Activated CD8-positive, alpha-beta memory T cell treated with anti-CD3 and anti-CD28 coated beads, Interleukin-2, amount 10 ng/mL, durations not matched to agents 7 days and 5 days (primary cell): ENCODE results near the gene DGKH. TPM values are rescaled to one million over a fixed set of nuclear protein-coding genes. Genes with fewer than 3 reads are reported as not detected.
"Not testable (repeated sequence)": the region's sequence is repeated elsewhere in the genome, so short reads cannot be mapped to it uniquely, and the experiment has no call there.

Experiments used
- ATAC-seq: fragments of 150-1000 bp; cut with Tn5 transposase; one replicate; pipeline ENCODE4 v1.10.0; 2021; ENCODE audit warnings: moderate library complexity
- CTCF ChIA-PET: fragments of 350-600 bp; sonication (Branson Sonifier 250); formaldehyde crosslinking; loops from one replicate; lab custom pipeline; 2021; ENCODE audit warnings: antibody characterized with exemption; lab: Charles Lee
- DNase-seq: peaks from one replicate; pipeline ENCODE4 v3.0.0-alpha.2; 2020
- H3K27ac Mint-ChIP-seq: one replicate; pipeline ENCODE4 v1.8.0; 2021; ENCODE audit warnings: mild to moderate bottlenecking, mixed read lengths
- H3K27me3 Mint-ChIP-seq: one replicate; pipeline ENCODE4 v1.8.0; 2021; ENCODE audit warnings: mixed read lengths
- H3K36me3 Mint-ChIP-seq: one replicate; pipeline ENCODE4 v1.8.0; 2021; ENCODE audit warnings: mild to moderate bottlenecking, mixed read lengths
- H3K4me1 Mint-ChIP-seq: one replicate; pipeline ENCODE4 v1.8.0; 2021; ENCODE audit warnings: mixed read lengths
- H3K4me3 Mint-ChIP-seq: one replicate; pipeline ENCODE4 v1.8.0; 2021; ENCODE audit warnings: mild to moderate bottlenecking, moderate library complexity, mixed read lengths
- H3K9me3 Mint-ChIP-seq: one replicate; pipeline ENCODE4 v1.8.0; 2022; ENCODE audit warnings: low read depth, mixed read lengths
- total RNA-seq, 2 experiments: library from RNA; stranded (reverse); gene quantifications; one replicate each; pipeline ENCODE4 v1.2.3, GENCODE V29; 2021

The DGKH gene
- total RNA-seq, 2 experiments from 2014 or later: 20.0 to 24.7 TPM

GRCh38 chr13:42094516-42095040, 46.1 kb downstream of the DGKH start:
- Mint-ChIP-seq H3K4me1 (no peaks in the 10 kb centered on the region), H3K27ac (no peak overlapping the region), H3K36me3 (peaks cover 8% of the 10 kb centered on the region), H3K9me3 (no peaks in the 10 kb centered on the region), H3K27me3 (no peaks in the 10 kb centered on the region), H3K4me3 (no peak overlapping the region)
- ATAC-seq (no peak), DNase-seq (no peak)
- CTCF ChIA-PET: interaction anchor here (0.6 kb wide), 1 partner anchor 745 kb away, joined by 3 read pairs; no protein-coding TSS in a partner anchor

GRCh38 chr13:42096222-42096621, 47.8 kb downstream of the DGKH start:
- not testable (repeated sequence) for DNase-seq, H3K27ac Mint-ChIP-seq, H3K9me3 Mint-ChIP-seq, H3K4me1 Mint-ChIP-seq, H3K36me3 Mint-ChIP-seq, ATAC-seq, H3K27me3 Mint-ChIP-seq, H3K4me3 Mint-ChIP-seq
- CTCF ChIA-PET: interaction anchor here (1.0 kb wide), 1 partner anchor 9 kb away, joined by 4 read pairs; no protein-coding TSS in a partner anchor

- ATAC-seq (no peak), DNase-seq (no peak)
- Mint-ChIP-seq H3K27me3 (no peaks in the 10 kb centered on the region), H3K4me3 (no peak overlapping the region), H3K9me3 (no peaks in the 10 kb centered on the region), H3K4me1 (peaks cover 13% of the 10 kb centered on the region), H3K27ac (no peak overlapping the region), H3K36me3 (peaks cover 2% of the 10 kb centered on the region)
- CTCF ChIA-PET: no interaction called here
Observed at GRCh38 chr13:42099962-42100675, 51.7 kb downstream of the DGKH start.

GRCh38 chr13:42100960-42101359, 52.5 kb downstream of the DGKH start:
- Mint-ChIP-seq H3K4me3 (no peak overlapping the region), H3K27ac (no peak overlapping the region)
- CTCF ChIA-PET: no interaction called here

GRCh38 chr13:42101821-42102585, 53.6 kb downstream of the DGKH start:
- Mint-ChIP-seq H3K9me3 (no peaks in the 10 kb centered on the region), H3K4me3 (no peak overlapping the region), H3K4me1 (peaks cover 14% of the 10 kb centered on the region), H3K27me3 (no peaks in the 10 kb centered on the region), H3K27ac (peak overlapping the region; percentile 0), H3K36me3 (peaks cover 2% of the 10 kb centered on the region)
- ATAC-seq (no peak), DNase-seq (no peak)
- CTCF ChIA-PET: no interaction called here

More at GRCh38 chr13:42100960-42101359, 52.5 kb downstream of the DGKH start:
- Mint-ChIP-seq H3K36me3 (peaks cover 2% of the 10 kb centered on the region), H3K4me1 (peaks cover 13% of the 10 kb centered on the region), H3K27me3 (no peaks in the 10 kb centered on the region), H3K9me3 (no peaks in the 10 kb centered on the region)
- DNase-seq: no peak
- no peak for ATAC-seq

- Mint-ChIP-seq H3K27me3 (no peaks in the 10 kb centered on the region), H3K4me3 (no peak overlapping the region), H3K4me1 (peaks cover 15% of the 10 kb centered on the region), H3K36me3 (peaks cover 2% of the 10 kb centered on the region), H3K9me3 (no peaks in the 10 kb centered on the region), H3K27ac (no peak overlapping the region)
- ATAC-seq (no peak), DNase-seq (no peak)
- CTCF ChIA-PET: interaction anchor here (1.4 kb wide), 1 partner anchor 198 kb away, joined by 3 read pairs; no protein-coding TSS in a partner anchor
Observed at GRCh38 chr13:42102961-42103865, 54.8 kb downstream of the DGKH start.

GRCh38 chr13:42106998-42107397, 58.5 kb downstream of the DGKH start:
- H3K27ac Mint-ChIP-seq: no peak overlapping the region
- no peaks in the 10 kb centered on the region for H3K27me3 Mint-ChIP-seq
- no peak for ATAC-seq
- peaks cover 2% of the 10 kb centered on the region for H3K36me3 Mint-ChIP-seq
- no peaks in the 10 kb centered on the region for H3K9me3 Mint-ChIP-seq
- CTCF ChIA-PET: no interaction called here
- peaks cover 9% of the 10 kb centered on the region for H3K4me1 Mint-ChIP-seq
- no peak for DNase-seq
- no peak overlapping the region for H3K4me3 Mint-ChIP-seq

- Mint-ChIP-seq H3K4me3 (no peak overlapping the region), H3K9me3 (no peaks in the 10 kb centered on the region), H3K27me3 (no peaks in the 10 kb centered on the region), H3K36me3 (peaks cover 2% of the 10 kb centered on the region), H3K4me1 (peaks cover 6% of the 10 kb centered on the region), H3K27ac (no peak overlapping the region)
- CTCF ChIA-PET: interaction anchor here (7.4 kb wide), 1 partner anchor 439 kb away, joined by 56 read pairs; no protein-coding TSS in a partner anchor
- ATAC-seq (no peak), DNase-seq (no peak)
Observed at GRCh38 chr13:42107421-42107820, 59.0 kb downstream of the DGKH start.

- no peaks in the 10 kb centered on the region for H3K27me3 Mint-ChIP-seq
- peaks cover 5% of the 10 kb centered on the region for H3K4me1 Mint-ChIP-seq
- no peak for ATAC-seq
- no peaks in the 10 kb centered on the region for H3K9me3 Mint-ChIP-seq
- H3K4me3 Mint-ChIP-seq: no peak overlapping the region
- H3K36me3 Mint-ChIP-seq: peaks cover 2% of the 10 kb centered on the region
- CTCF ChIA-PET: interaction anchor here (1.7 to 7.4 kb wide), 2 partner anchors 437 to 440 kb away, joined by 3 to 56 read pairs; no protein-coding TSS in a partner anchor
- no peak overlapping the region for H3K27ac Mint-ChIP-seq
- no peak for DNase-seq
Observed at GRCh38 chr13:42108217-42108616, 59.8 kb downstream of the DGKH start.

- DNase-seq: no peak
- Mint-ChIP-seq H3K4me1 (peaks cover 5% of the 10 kb centered on the region), H3K36me3 (no peaks in the 10 kb centered on the region), H3K27ac (no peak overlapping the region), H3K4me3 (no peak overlapping the region), H3K27me3 (no peaks in the 10 kb centered on the region), H3K9me3 (no peaks in the 10 kb centered on the region)
- ATAC-seq: no peak
- CTCF ChIA-PET: interaction anchor here (1.7 to 7.4 kb wide), 2 partner anchors 439 to 441 kb away, joined by 3 to 56 read pairs; no protein-coding TSS in a partner anchor
Observed at GRCh38 chr13:42109957-42110356, 61.5 kb downstream of the DGKH start.

- H3K4me3 Mint-ChIP-seq: no peak overlapping the region
- H3K36me3 Mint-ChIP-seq: no peaks in the 10 kb centered on the region
- ATAC-seq (peak; percentile 39), DNase-seq (no peak)
- CTCF ChIA-PET: interaction anchor here (0.6 to 7.4 kb wide), 6 partner anchors 9 to 652 kb away, joined by 3 to 56 read pairs (median 3); no protein-coding TSS in a partner anchor
- H3K27ac Mint-ChIP-seq: no peak overlapping the region
- no peaks in the 10 kb centered on the region for H3K9me3 Mint-ChIP-seq
- peaks cover 5% of the 10 kb centered on the region for H3K4me1 Mint-ChIP-seq
- H3K27me3 Mint-ChIP-seq: no peaks in the 10 kb centered on the region
Observed at GRCh38 chr13:42110410-42111155, 62.1 kb downstream of the DGKH start.

- Mint-ChIP-seq H3K27ac (no peak overlapping the region), H3K4me3 (no peak overlapping the region), H3K4me1 (peaks cover 4% of the 10 kb centered on the region), H3K27me3 (no peaks in the 10 kb centered on the region), H3K9me3 (no peaks in the 10 kb centered on the region), H3K36me3 (no peaks in the 10 kb centered on the region)
- CTCF ChIA-PET: interaction anchor here (2.2 to 7.4 kb wide), 2 partner anchors 14 to 444 kb away, joined by 5 to 56 read pairs; no protein-coding TSS in a partner anchor
- ATAC-seq (no peak), DNase-seq (no peak)
Observed at GRCh38 chr13:42112864-42113263, 64.4 kb downstream of the DGKH start.
